ENCODE results near the gene RIOK3. TPM values are rescaled to one million over a fixed set of nuclear protein-coding genes. Genes with fewer than 3 reads are reported as not detected.

The RIOK3 gene
- total RNA-seq, 1 experiment from 2014 or later: 42.5 TPM

- TF ChIP-seq REST (IDR thresholded peaks at IDR 0.05; ENCODE audit: low read depth): no peak
These were observed 49.8 kb upstream of the RIOK3 start (continued) for GRCh38 chr18:23403310-23403709.

- no peak overlapping the region for H3K27ac ChIP-seq (ENCODE audit: low read depth, low read length)
- RAD21 ChIA-PET (ENCODE audit: low non-redundant PET in 1 of 2, low total read pairs in 2 of 2, uncharacterized antibody in 2 of 2, unreplicated experiment in 2 of 2): interaction anchor here in 1 of 2 experiments (0.6 kb wide), 1 partner anchor 276 kb away, joined by 4 read pairs; no protein-coding TSS in a partner anchor
These were observed 47.5 kb upstream of the RIOK3 start for GRCh38 chr18:23405636-23406035.

More at GRCh38 chr18:23405636-23406035, 47.5 kb upstream of the RIOK3 start:
- peaks cover 3 to 9% of the 10 kb centered on the region in 2 experiments; a peak in 2 of 4 replicates for H3K4me1 ChIP-seq (ENCODE audit: control insufficient read depth in 1 of 2, insufficient read depth in 2 of 2, low read length in 2 of 2)
- no peaks in the 10 kb centered on the region for H4K20me1 ChIP-seq (ENCODE audit: insufficient read depth)
- no peak overlapping the region for H2AFZ ChIP-seq (ENCODE audit: low read depth, low read length, poor library complexity, severe bottlenecking)
- DNase-seq (ENCODE audit: low read depth, low spot score) (no peak), ATAC-seq (no peak)
- H3K36me3 ChIP-seq (ENCODE audit: control insufficient read depth in 1 of 2, insufficient read depth in 2 of 2, low read length in 2 of 2): no peaks in the 10 kb centered on the region
- H3K9me3 ChIP-seq (ENCODE audit: control insufficient read depth in 1 of 2, insufficient read depth in 1 of 2, low read depth in 1 of 2, low read length in 2 of 2): no peaks in the 10 kb centered on the region
- ChIA-PET POLR2A (no interaction called here), CTCF (no interaction called here)
- intact Hi-C loops (cut with micrococcal nuclease): no loop called here
- TF ChIP-seq EZH2 (IDR thresholded peaks at IDR 0.05) (no peak), CEBPB (IDR thresholded peaks at IDR 0.05; ENCODE audit: low read depth) (no peak), YY1 (IDR thresholded peaks at IDR 0.05; ENCODE audit: extremely low read depth, insufficient replicate concordance, low read depth, low read length) (no peak), SRF (IDR thresholded peaks at IDR 0.05; ENCODE audit: low read depth) (no peak), CTCF (IDR thresholded peaks at IDR 0.05 in 2 of 3, conservative IDR thresholded peaks at IDR 0.05 in 1 of 3; ENCODE audit: borderline replicate concordance in 1 of 3, insufficient read depth in 1 of 3, low read depth in 2 of 3, low read length in 2 of 3) (no peak), ZNF274 (IDR thresholded peaks at IDR 0.05; ENCODE audit: low read depth, low read length) (no peak), CBX3 (IDR thresholded peaks at IDR 0.05; ENCODE audit: low read depth) (no peak), TCF7L2 (IDR thresholded peaks at IDR 0.05; ENCODE audit: borderline replicate concordance, extremely low read depth, insufficient read depth, insufficient read length) (no peak), ZBTB33 (IDR thresholded peaks at IDR 0.05; ENCODE audit: extremely low read depth, insufficient replicate concordance, low read length) (no peak), EZH2phosphoT487 (IDR thresholded peaks at IDR 0.05; ENCODE audit: borderline replicate concordance) (no peak), SIN3A (IDR thresholded peaks at IDR 0.05; ENCODE audit: low read depth) (no peak), EGR1 (IDR thresholded peaks at IDR 0.05; ENCODE audit: low read depth) (no peak), FOSL1 (IDR thresholded peaks at IDR 0.05; ENCODE audit: low read depth) (no peak)
- no peak overlapping the region for H3K9ac ChIP-seq (ENCODE audit: low read length)
- H3K79me2 ChIP-seq (ENCODE audit: insufficient read depth, low read length): no peaks in the 10 kb centered on the region
- no peaks in the 10 kb centered on the region for H3K9me2 ChIP-seq (ENCODE audit: insufficient read depth)
- BruUV-seq (replicated peaks): no TSS peak
- H3K27me3 ChIP-seq (ENCODE audit: insufficient read depth, low read length): no peaks in the 10 kb centered on the region
- H3K4me2 ChIP-seq (ENCODE audit: low read length): no peak overlapping the region
- H3K4me3 ChIP-seq (replicated peaks in 1 of 2; ENCODE audit: low read depth in 1 of 2, low read length in 2 of 2): no peak overlapping the region

Data from HCT116 (cell line).